Measurements from ENCODE around the gene NCAM1.

The NCAM1 gene

GRCh38 chr11:113248702-113249490, 287.7 kb downstream of the NCAM1 start:
- no peaks in the 10 kb centered on the region for H3K4me1 ChIP-seq (ENCODE audit: control insufficient read depth, insufficient read depth, low read length)
- no peak overlapping the region for H3K4me3 ChIP-seq (ENCODE audit: low read depth, low read length)
- TF ChIP-seq EGR2 (tag by site-specific recombination; IDR thresholded peaks at IDR 0.05; ENCODE audit: low read depth) = peak; percentile 86
- no peak for TF ChIP-seq ZNF23 (tag by site-specific recombination; IDR thresholded peaks at IDR 0.05; ENCODE audit: borderline replicate concordance)
- TF ChIP-seq, protein P1, sequence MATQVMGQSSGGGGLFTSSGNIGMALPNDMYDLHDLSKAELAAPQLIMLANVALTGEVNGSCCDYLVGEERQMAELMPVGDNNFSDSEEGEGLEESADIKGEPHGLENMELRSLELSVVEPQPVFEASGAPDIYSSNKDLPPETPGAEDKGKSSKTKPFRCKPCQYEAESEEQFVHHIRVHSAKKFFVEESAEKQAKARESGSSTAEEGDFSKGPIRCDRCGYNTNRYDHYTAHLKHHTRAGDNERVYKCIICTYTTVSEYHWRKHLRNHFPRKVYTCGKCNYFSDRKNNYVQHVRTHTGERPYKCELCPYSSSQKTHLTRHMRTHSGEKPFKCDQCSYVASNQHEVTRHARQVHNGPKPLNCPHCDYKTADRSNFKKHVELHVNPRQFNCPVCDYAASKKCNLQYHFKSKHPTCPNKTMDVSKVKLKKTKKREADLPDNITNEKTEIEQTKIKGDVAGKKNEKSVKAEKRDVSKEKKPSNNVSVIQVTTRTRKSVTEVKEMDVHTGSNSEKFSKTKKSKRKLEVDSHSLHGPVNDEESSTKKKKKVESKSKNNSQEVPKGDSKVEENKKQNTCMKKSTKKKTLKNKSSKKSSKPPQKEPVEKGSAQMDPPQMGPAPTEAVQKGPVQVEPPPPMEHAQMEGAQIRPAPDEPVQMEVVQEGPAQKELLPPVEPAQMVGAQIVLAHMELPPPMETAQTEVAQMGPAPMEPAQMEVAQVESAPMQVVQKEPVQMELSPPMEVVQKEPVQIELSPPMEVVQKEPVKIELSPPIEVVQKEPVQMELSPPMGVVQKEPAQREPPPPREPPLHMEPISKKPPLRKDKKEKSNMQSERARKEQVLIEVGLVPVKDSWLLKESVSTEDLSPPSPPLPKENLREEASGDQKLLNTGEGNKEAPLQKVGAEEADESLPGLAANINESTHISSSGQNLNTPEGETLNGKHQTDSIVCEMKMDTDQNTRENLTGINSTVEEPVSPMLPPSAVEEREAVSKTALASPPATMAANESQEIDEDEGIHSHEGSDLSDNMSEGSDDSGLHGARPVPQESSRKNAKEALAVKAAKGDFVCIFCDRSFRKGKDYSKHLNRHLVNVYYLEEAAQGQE (tag by site-specific recombination; IDR thresholded peaks at IDR 0.05) = no peak
- no peak for TF ChIP-seq ZNF560 (tag by site-specific recombination; IDR thresholded peaks at IDR 0.05; ENCODE audit: borderline replicate concordance)
- no peak for TF ChIP-seq ZNF112 (tag by site-specific recombination; IDR thresholded peaks at IDR 0.05)
- peak; percentile 84 for TF ChIP-seq ZFHX2 (tag by site-specific recombination; conservative IDR thresholded peaks at IDR 0.05)
- no peak for TF ChIP-seq YY2 (tag by site-specific recombination; IDR thresholded peaks at IDR 0.05)
- no peak for TF ChIP-seq ZFP41 (tag by site-specific recombination; IDR thresholded peaks at IDR 0.05; ENCODE audit: borderline replicate concordance)
- no peak for TF ChIP-seq SP2 (tag by site-specific recombination; IDR thresholded peaks at IDR 0.05)
- no peak for TF ChIP-seq ZNF184 (tag by site-specific recombination; IDR thresholded peaks at IDR 0.05)
- TF ChIP-seq ZIC2 (tag by site-specific recombination; IDR thresholded peaks at IDR 0.05) = no peak
- no peak for TF ChIP-seq ZNF664 (tag by site-specific recombination; IDR thresholded peaks at IDR 0.05)
- peaks cover 0 to 5% of the 10 kb centered on the region in 2 experiments; a peak in 1 of 3 replicates for H3K36me3 ChIP-seq (ENCODE audit: control insufficient read depth in 2 of 2, insufficient read depth in 1 of 2, low read length in 2 of 2)
- ChIA-PET POLR2A (interaction anchor here (0.5 kb wide), 1 partner anchor 282 kb away, joined by 5 read pairs; no protein-coding TSS in a partner anchor), CTCF (interaction anchor here (0.6 to 1.2 kb wide), 3 partner anchors 125 to 586 kb away, joined by 3 to 4 read pairs (median 3); no protein-coding TSS in a partner anchor)
- H3K9me3 ChIP-seq (ENCODE audit: control insufficient read depth, insufficient read depth, low read depth, low read length) = no peaks in the 10 kb centered on the region
- H3K27ac ChIP-seq (ENCODE audit: extremely low read depth, low read depth, low read length) = no peak overlapping the region

GRCh38 chr11:113249491-113249763, 288.2 kb downstream of the NCAM1 start:
- no peak overlapping the region for H3K27ac ChIP-seq (ENCODE audit: extremely low read depth, low read depth, low read length)
- CTCF ChIA-PET = interaction anchor here (0.6 to 0.8 kb wide), 2 partner anchors 78 to 585 kb away, joined by 3 read pairs; no protein-coding TSS in a partner anchor
- TF ChIP-seq TCF7L2 (IDR thresholded peaks at IDR 0.05; ENCODE audit: borderline replicate concordance, low read depth, low read length) (no peak), PRDM2 (tag by site-specific recombination; IDR thresholded peaks at IDR 0.05; ENCODE audit: borderline replicate concordance) (no peak), ZNF560 (tag by site-specific recombination; IDR thresholded peaks at IDR 0.05; ENCODE audit: borderline replicate concordance) (no peak), PBX3 (CRISPR knock-in tag; IDR thresholded peaks at IDR 0.05) (no peak), ZSCAN30 (tag by site-specific recombination; IDR thresholded peaks at IDR 0.05) (no peak), ZBTB20 (tag by site-specific recombination; IDR thresholded peaks at IDR 0.05) (no peak)
- TF ChIP-seq, protein P2, sequence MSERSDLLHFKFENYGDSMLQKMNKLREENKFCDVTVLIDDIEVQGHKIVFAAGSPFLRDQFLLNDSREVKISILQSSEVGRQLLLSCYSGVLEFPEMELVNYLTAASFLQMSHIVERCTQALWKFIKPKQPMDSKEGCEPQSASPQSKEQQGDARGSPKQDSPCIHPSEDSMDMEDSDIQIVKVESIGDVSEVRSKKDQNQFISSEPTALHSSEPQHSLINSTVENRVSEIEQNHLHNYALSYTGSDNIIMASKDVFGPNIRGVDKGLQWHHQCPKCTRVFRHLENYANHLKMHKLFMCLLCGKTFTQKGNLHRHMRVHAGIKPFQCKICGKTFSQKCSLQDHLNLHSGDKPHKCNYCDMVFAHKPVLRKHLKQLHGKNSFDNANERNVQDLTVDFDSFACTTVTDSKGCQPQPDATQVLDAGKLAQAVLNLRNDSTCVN (tag by site-specific recombination; optimal IDR thresholded peaks at IDR 0.05) = no peak
- TF ChIP-seq, protein P3, sequence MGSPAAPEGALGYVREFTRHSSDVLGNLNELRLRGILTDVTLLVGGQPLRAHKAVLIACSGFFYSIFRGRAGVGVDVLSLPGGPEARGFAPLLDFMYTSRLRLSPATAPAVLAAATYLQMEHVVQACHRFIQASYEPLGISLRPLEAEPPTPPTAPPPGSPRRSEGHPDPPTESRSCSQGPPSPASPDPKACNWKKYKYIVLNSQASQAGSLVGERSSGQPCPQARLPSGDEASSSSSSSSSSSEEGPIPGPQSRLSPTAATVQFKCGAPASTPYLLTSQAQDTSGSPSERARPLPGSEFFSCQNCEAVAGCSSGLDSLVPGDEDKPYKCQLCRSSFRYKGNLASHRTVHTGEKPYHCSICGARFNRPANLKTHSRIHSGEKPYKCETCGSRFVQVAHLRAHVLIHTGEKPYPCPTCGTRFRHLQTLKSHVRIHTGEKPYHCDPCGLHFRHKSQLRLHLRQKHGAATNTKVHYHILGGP (tag by site-specific recombination; IDR thresholded peaks at IDR 0.05) = no peak

More at GRCh38 chr11:113249491-113249763, 288.2 kb downstream of the NCAM1 start:
- POLR2A ChIA-PET = interaction anchor here (0.5 kb wide), 1 partner anchor 281 kb away, joined by 5 read pairs; no protein-coding TSS in a partner anchor
- Histone ChIP-seq H3K4me3 (ENCODE audit: low read depth, low read length) (no peak overlapping the region), H3K4me1 (ENCODE audit: control insufficient read depth, insufficient read depth, low read length) (no peaks in the 10 kb centered on the region), H3K9me3 (ENCODE audit: control insufficient read depth, insufficient read depth, low read depth, low read length) (no peaks in the 10 kb centered on the region), H3K36me3 (ENCODE audit: control insufficient read depth in 2 of 2, insufficient read depth in 1 of 2, low read length in 2 of 2) (peaks cover 0 to 5% of the 10 kb centered on the region in 2 experiments; a peak in 1 of 3 replicates)

All from HEK293 (cell line).